GM20000 (cell line): Measurements from ENCODE around the gene NPL.

Experiments used
- DNase-seq: peaks from one replicate; pipeline ENCODE4 v3.0.0; 2012; ENCODE audit warnings: low spot score
- TF ChIP-seq, protein P1 (sequence below): IDR thresholded peaks from 2 replicates; pipeline ENCODE4 v1.5.1; 2012; ENCODE audit warnings: mild to moderate bottlenecking, control low read depth; ENCODE audit errors: extremely low read depth, missing control alignments

The NPL gene

DNA sequence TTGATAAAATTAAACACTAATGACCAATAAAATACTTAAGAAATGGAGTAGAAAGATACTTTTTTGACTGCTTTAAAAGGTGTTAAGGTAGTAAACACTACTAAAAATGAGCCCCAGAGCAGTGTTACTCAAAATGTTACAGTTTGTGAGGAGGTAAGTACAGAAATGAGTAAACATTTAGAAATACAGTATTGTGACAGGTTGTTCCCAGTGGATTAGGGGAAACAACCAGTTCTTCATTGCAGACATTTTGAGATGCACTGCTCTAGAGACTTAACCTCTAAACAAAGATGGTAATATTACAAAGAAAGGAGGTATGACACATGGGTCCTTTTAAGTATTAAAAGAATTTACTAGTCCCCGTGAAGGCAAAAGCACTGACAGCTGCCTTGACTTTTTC is 62.3 kb downstream of the NPL start:
- DNase-seq, result no peak
- TF ChIP-seq, protein P1, sequence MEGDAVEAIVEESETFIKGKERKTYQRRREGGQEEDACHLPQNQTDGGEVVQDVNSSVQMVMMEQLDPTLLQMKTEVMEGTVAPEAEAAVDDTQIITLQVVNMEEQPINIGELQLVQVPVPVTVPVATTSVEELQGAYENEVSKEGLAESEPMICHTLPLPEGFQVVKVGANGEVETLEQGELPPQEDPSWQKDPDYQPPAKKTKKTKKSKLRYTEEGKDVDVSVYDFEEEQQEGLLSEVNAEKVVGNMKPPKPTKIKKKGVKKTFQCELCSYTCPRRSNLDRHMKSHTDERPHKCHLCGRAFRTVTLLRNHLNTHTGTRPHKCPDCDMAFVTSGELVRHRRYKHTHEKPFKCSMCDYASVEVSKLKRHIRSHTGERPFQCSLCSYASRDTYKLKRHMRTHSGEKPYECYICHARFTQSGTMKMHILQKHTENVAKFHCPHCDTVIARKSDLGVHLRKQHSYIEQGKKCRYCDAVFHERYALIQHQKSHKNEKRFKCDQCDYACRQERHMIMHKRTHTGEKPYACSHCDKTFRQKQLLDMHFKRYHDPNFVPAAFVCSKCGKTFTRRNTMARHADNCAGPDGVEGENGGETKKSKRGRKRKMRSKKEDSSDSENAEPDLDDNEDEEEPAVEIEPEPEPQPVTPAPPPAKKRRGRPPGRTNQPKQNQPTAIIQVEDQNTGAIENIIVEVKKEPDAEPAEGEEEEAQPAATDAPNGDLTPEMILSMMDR, result no peak

DNA sequence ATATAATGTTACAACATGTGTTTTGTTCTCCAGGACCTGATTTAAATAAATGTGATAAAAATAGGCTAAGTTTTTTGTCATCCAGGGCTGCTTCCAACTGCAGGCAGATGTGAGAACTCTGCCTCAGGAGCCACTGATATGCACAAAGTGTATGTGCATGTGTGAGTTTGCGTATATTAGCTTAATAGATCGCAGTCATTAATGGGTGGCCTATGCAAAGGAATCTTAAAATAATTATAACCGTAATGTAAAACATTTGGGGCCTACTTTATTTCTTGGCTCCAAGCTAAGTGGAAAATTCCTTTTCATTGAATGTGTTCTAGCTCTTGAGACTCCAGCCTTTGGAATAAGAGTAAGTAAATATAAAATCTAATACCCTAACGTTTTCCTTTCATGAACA is 66.3 kb downstream of the NPL start:
- DNase-seq, result no peak
- TF ChIP-seq, protein P1, result no peak

DNA sequence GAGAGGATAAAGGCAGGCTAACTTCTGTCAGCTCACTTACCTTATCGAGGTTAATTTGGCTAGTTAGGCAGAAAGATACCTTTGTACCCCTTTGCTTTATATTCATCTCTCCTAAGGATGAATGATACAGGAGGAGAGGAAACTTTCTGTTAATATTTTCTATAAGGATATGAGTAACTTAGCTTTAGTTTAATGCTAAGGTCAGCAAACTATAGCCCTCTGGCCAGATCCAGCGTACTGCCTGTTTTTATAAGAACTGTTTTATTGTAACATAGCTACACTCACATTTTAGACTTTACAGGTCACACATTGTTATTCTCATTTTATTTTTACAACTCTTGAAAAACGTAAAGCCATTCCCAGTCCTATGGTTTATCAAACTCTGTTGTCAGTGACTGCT is 67.6 kb downstream of the NPL start:
- no peak for DNase-seq
- TF ChIP-seq, protein P1, result no peak

DNA sequence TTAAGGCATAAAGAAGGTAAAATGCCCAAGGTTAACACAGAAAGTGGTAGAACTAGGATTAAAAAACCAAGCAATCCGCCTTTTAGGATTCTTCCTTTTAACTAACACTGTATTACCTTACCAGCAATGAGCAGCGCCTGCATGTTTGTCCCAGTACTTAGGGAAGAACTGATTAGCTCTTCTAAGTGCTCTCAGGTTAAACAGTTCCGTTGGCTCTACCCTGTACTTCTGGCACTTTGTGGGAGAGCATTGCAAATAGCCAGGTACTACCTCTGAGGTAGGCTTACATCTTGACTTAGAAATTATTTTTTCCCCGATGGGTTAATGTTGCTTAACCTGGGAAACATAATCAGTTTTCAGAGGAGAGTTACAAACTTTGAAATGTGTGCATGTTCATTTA is 71.1 kb downstream of the NPL start:
- no peak for DNase-seq
- TF ChIP-seq, protein P1, result no peak

DNA sequence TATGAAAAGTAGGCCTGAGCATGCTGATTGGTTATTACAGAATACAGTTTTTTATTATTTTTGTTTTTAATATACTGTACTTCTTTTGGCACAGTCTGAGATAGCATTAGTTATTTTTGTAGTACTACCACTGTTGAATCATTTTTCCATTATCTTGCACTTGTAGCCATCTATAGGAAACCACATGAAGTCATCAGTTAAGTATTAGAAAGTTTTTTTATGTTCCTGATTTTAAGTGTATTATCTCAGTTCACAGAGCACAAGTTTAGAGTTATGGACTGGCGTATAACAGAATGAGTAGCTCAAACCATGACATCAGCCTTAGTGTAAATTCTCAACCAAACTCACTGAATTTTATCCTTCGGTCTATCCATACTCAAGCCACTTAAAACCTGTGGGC is 72.4 kb downstream of the NPL start:
- no peak for DNase-seq
- TF ChIP-seq, protein P1, result no peak

DNA sequence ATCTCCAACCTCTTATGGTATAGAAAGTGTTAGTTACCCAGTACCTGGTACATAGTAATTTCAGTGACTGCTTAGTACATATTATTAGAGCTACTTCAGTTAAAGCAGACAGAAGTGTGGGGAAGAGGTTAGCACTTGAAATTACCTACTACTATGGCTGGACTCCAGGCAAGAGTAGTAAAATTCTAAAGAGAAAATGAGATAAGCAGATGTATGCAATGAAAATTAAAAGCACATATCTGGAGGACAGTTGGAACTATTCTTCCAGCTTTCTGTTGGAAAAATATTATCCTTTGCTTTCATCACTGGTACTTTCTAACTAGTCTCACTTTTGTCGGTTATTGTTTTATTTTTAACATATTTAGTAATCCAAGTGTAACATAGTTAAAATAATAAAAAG is 73.3 kb downstream of the NPL start:
- DNase-seq, result no peak
- TF ChIP-seq, protein P1, result no peak

DNA sequence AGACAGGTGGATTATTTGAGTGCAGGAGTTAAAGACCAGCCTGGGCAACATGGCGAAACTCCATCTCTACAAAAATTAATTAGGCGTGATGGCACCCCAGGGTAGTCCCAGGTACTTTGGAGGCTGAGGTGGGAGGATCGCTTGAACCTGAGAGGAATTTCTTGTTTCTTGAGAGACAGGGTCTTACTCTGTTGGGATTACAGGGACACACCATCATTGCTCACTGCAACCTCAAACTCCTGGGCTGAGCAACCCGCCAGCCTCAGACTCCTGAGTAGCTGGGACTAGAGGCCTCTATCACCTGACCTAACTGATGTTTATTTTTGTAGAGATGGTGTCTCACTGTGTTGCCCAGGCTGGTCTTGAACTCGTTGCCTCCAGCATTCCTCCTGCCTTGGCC is 74.4 kb downstream of the NPL start:
- TF ChIP-seq, protein P1, result no peak
- DNase-seq, result no peak
